C4-2B (cell line): ENCODE measurements around the gene AAK1.

ENCODE experiments used
- CTCF ChIP-seq: fragments of 450-650 bp; conservative IDR thresholded peaks from 2 replicates; pipeline ENCODE4 v1.5.1; 2017; ENCODE audit warnings: mild to moderate bottlenecking
- ZFX ChIP-seq: fragments of 450-650 bp; IDR thresholded peaks from 2 replicates; pipeline ENCODE4 v1.6.1; 2017

GRCh38 chr2:69416147-69416546 is 227.4 kb downstream of the AAK1 start:
- TF ChIP-seq CTCF, result no peak
- TF ChIP-seq ZFX, result no peak
